ENCODE measurements around the gene HOXC10.

The HOXC10 gene

DNA sequence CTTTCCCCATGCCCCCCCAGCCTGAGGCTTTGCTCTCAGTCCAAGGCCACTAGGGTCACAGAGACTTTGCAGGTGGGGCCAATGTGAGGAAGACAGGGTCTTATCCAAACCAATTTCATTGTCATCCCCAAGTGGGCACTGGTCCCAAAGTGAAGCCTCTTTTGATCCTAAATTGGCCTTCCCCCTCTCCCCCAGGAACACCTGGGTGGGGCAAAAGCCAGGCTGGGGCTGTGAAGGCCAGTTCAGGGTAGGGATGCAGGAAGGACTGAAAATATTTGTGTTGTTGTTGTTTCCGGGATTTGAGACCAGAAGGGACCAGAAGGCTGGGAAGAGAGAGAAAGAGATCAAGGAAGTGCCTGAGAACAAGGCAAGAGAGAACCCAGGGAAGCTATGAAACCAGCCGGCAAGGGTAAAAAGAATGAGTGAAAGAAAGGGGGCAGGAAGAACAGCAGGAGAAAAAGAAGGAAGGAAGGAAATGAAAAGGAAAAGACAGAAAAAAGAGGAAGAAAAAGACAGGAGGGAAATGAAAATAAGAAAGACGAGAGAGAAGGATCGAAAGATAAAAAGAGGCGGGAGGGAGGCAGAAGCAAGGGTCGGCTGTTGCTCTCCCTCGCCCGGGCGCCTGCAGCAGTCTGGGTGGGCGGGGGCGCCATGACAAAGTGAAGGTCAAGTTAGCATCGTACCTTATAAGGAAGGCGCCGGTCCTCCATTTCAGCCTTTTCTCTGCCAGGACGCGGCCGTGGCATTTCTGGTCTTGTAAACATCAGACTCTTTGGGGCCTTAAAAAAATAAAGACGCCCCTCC, 19.5 kb upstream of the HOXC10 start:
- DNase-seq = no peak

DNA sequence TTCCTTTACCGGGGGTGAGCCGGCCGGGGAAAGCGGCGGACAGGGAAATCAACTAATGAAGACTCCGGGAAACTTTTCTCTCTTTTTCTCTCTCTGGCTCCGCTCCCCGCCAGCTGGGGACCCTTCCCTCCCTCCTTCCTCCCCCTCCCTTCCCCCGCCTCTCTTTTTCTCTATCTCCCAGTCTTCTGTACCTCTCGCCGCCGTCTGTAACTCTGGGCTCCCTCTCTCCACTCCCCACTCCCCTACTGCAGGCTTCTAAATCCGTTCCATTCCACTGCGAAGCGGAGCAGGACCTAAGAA, 18.9 kb upstream of the HOXC10 start:
- DNase-seq = no peak

GRCh38 chr12:53966385-53967133, 18.4 kb upstream of the HOXC10 start:
- no peak for DNase-seq

- no peak for DNase-seq
Observed at GRCh38 chr12:53967421-53967925, 17.5 kb upstream of the HOXC10 start.

GRCh38 chr12:53968214-53969127, 16.5 kb upstream of the HOXC10 start:
- no peak for DNase-seq

DNA sequence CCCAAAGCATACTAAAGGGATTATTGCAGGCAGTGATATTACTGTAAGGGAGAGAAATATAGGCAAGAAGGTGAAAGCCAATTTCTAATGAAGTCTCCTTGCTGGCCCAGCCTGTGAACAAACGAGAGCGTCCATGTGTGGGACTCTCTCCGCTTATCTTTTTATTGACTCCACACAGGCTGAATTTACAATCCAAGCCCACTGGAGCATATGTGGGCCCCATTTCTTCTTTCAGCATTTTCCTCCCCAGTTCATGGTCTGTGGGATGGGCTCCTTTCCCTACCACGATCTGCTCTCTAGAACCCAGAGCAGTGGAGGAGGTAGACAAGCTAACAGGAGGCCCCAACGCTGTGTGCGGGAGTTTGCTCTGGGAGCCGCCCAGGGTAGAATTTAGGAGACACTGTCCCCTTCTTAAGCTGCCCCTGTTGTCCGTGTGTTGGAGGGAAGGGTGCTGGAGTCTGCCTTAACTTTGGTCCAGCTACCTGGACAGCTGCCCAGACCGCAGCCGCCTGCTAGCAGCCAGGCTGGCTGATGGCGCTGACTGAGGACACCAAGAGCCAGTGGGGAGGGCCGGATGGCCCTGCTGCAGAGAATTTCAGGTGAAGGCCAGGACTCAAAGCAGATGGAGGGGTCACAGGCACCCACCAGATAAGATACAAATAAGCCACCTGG, 15.2 kb upstream of the HOXC10 start:
- no peak for DNase-seq

GRCh38 chr12:53970451-53970850, 14.5 kb upstream of the HOXC10 start:
- DNase-seq = no peak

DNA sequence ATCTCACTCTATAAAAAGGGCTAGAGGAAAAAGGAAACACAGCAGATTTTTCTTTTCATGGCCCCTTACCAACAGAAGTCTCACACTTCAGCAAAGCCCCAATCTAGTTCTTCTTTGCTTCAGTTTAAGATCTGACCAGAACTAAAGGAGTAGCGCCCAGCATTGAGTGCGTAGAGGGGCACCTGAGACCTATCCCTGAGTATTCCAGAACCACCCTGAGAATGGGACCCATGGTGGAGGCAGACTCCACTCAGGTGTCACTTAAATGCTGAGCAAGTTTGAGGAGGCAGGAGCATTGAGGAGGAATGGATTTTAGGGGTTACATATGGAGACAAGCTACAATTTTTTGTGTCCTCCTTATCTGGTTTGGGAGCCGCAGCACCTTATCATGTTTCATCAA, 13.8 kb upstream of the HOXC10 start:
- no peak for DNase-seq

GRCh38 chr12:53971686-53972085, 13.3 kb upstream of the HOXC10 start:
- no peak for DNase-seq

- DNase-seq = no peak
Observed at GRCh38 chr12:53972152-53972702, 12.7 kb upstream of the HOXC10 start.

GRCh38 chr12:53972722-53973235, 12.2 kb upstream of the HOXC10 start, which contains the start of gene HOXC11:
TSS of gene HOXC11 (plus strand) at chr12:53973126. CDS start at chr12:53973242, 116 bp downstream.
- no peak for DNase-seq

- DNase-seq = no peak
Observed at GRCh38 chr12:53973236-53974042, 11.5 kb upstream of the HOXC10 start.

GRCh38 chr12:53974084-53975063, 10.6 kb upstream of the HOXC10 start, which contains the start of gene HOTAIR:
TSS of gene HOTAIR (minus strand) at chr12:53974954.
- no peak for DNase-seq

- DNase-seq = no peak
Observed at GRCh38 chr12:53975064-53975471, 9.9 kb upstream of the HOXC10 start.

- DNase-seq = no peak
Observed at GRCh38 chr12:53975479-53976152, 9.3 kb upstream of the HOXC10 start.

- DNase-seq = no peak
Observed at GRCh38 chr12:53976172-53976822, 8.6 kb upstream of the HOXC10 start.

DNA sequence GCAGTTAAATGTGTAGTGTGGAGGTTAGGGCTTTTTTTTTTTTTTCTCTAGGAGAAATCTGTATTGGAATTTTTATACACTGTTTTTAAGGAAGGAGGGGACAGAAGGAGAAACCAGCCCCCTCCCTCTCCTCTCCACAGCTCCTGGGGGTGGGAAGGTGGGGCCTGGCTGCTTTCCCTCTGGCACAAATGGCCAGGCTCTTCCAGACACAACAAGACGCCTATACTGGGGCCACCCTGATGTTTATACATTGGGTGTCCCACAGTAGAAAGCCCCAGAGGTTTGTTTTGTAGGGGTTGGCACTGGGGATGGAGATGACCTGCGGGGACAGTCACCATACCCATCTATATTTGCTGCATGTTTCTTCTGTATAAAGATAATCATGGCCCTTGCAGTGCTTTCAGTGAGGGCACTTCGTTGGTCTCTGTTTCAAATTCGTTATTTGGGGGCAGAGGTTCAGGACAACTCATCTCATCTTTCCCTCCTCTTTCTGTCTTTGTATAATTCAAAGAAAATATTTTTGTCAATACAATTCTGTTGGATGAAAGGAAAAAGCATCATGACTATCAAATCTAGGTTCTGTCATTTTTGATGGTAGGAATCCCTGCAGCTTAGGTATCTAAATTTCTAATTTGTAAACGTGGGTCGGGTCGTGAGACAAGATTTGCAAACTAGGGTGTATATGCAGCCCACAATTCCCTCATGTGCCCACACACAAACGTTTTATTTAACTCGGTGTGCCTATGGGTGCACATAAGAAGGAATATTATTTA, 7.9 kb upstream of the HOXC10 start:
- no peak for DNase-seq
